GM12878 (cell line): Measurements from ENCODE around the gene EPHA2. TPM values are rescaled to one million over a fixed set of nuclear protein-coding genes. Genes with fewer than 3 reads are reported as not detected.

ENCODE experiments used
- ATAC-seq: fragments of 200-7000 bp; cut with Tn5 transposase; 3 replicates; pipeline ENCODE4 v1.9.1; 2020; ENCODE audit warnings: mild to moderate bottlenecking, moderate library complexity
- BruUV-seq: library from RNA; stranded (reverse); fragments of 400-500 nt; replicated peaks from 2 replicates; lab custom pipeline; 2021; lab: Mats Ljungman, UMichigan
- CTCF ChIA-PET: fragments of 300-600 bp; sonication (Branson Sonifier 250); formaldehyde crosslinking; extraction: SDS; loops from one replicate; lab custom pipeline; 2021; ENCODE audit warnings: inconsistent platforms; lab: Yijun Ruan, JAX
- POLR2A ChIA-PET: fragments of 350-600 bp; formaldehyde crosslinking; extraction: SDS; loops from one replicate; lab custom pipeline; 2021; ENCODE audit warnings: inconsistent platforms; lab: Charles Lee
- RAD21 ChIA-PET: fragments of 300-600 bp; sonication (Branson Sonifier 250); formaldehyde crosslinking; loops from one replicate; lab custom pipeline; 2023; ENCODE audit warnings: antibody characterized with exemption; ENCODE audit not compliant: unreplicated experiment; lab: Charles Lee
- SMC1A ChIA-PET: fragments of 300-600 bp; sonication (Branson Sonifier 250); formaldehyde crosslinking; loops from one replicate; lab custom pipeline; 2023; ENCODE audit not compliant: unreplicated experiment, uncharacterized antibody; lab: Charles Lee
- DNase-seq: peaks from one replicate; pipeline ENCODE4 v3.0.0-alpha.2; 2011; ENCODE audit warnings: low read depth, low spot score
- FAIRE-seq: peaks from 3 replicates; lab custom pipeline; 2011; peaks lifted over from hg19 to GRCh38; lab: Jason Lieb, UNC
- H2AFZ ChIP-seq: 2 replicates; pipeline ENCODE4 v1.6.0; 2011; ENCODE audit warnings: low read depth, low read length, control low read depth; ENCODE audit not compliant: control insufficient read depth
- H3K27ac ChIP-seq: 2 replicates; pipeline ENCODE4 v1.5.1; 2011; ENCODE audit warnings: control low read depth; ENCODE audit not compliant: control insufficient read depth, insufficient read depth
- H3K27me3 ChIP-seq, 2 experiments: replicated peaks in 1 of 2; 2 replicates each; pipeline versions ENCODE4 v1.6.0 to v1.6.1; 2011; ENCODE audit warnings: low read length in 1 of 2; ENCODE audit not compliant: control insufficient read depth in 2 of 2, insufficient read depth in 2 of 2
- H3K36me3 ChIP-seq, 2 experiments: 2 replicates each; pipeline ENCODE4 v1.5.1; 2011; ENCODE audit warnings: low read length in 1 of 2; ENCODE audit not compliant: control insufficient read depth in 2 of 2, insufficient read depth in 2 of 2
- H3K4me1 ChIP-seq: 2 replicates; pipeline ENCODE4 v1.6.1; 2011; ENCODE audit warnings: mild to moderate bottlenecking, low read length, moderate library complexity, mixed read lengths; ENCODE audit not compliant: control insufficient read depth, insufficient read depth
- H3K4me2 ChIP-seq: 2 replicates; pipeline ENCODE4 v1.6.0; 2011; ENCODE audit warnings: control low read depth; ENCODE audit not compliant: control insufficient read depth, insufficient read depth
- H3K4me3 ChIP-seq: fragments of 200-600 bp; sonication (generic); 2 replicates; pipeline ENCODE4 v1.5.1; 2016
- H3K79me2 ChIP-seq: 2 replicates; pipeline ENCODE4 v1.6.0; 2011; ENCODE audit warnings: low read length; ENCODE audit not compliant: control insufficient read depth, insufficient read depth
- H3K9ac ChIP-seq: 2 replicates; pipeline ENCODE4 v1.8.0; 2011; ENCODE audit warnings: low read length, control low read depth, mixed read lengths; ENCODE audit not compliant: control insufficient read depth, insufficient read depth
- H3K9me3 ChIP-seq: replicated peaks from 3 replicates; pipeline ENCODE4 v1.5.1; 2011; ENCODE audit warnings: mild to moderate bottlenecking, low read length; ENCODE audit not compliant: control insufficient read depth, insufficient read depth
- H4K20me1 ChIP-seq: 2 replicates; pipeline ENCODE4 v1.6.0; 2011; ENCODE audit not compliant: control insufficient read depth, insufficient read depth
- CHD1 ChIP-seq: IDR thresholded peaks from 2 replicates; pipeline ENCODE4 v1.6.1; 2012; ENCODE audit warnings: low read depth, low read length, improper control_type of control experiment
- FOXK2 ChIP-seq: fragments of 450-650 bp; IDR thresholded peaks from 2 replicates; pipeline ENCODE4 v1.6.1; 2017; ENCODE audit warnings: mild to moderate bottlenecking, moderate library complexity
- IKZF2 ChIP-seq, 2 experiments: fragments of 450-650 bp; IDR thresholded peaks; 2 replicates each; pipeline ENCODE4 v1.6.1; 2017; ENCODE audit warnings: mild to moderate bottlenecking in 2 of 2, moderate library complexity in 2 of 2
- POU2F2 ChIP-seq: IDR thresholded peaks from 3 replicates; pipeline ENCODE4 v1.6.1; 2011; ENCODE audit warnings: low read depth, mild to moderate bottlenecking, low read length, borderline replicate concordance
- SMARCA5 ChIP-seq: fragments of 450-650 bp; IDR thresholded peaks from 2 replicates; pipeline ENCODE4 v1.6.1; 2017; ENCODE audit warnings: mild to moderate bottlenecking
- WRNIP1 ChIP-seq: IDR thresholded peaks from 2 replicates; pipeline ENCODE4 v1.6.1; 2011; ENCODE audit warnings: low read depth, low read length, improper control_type of control experiment, borderline replicate concordance
- ZNF274 ChIP-seq: IDR thresholded peaks from one replicate; pipeline ENCODE4 v1.8.0; 2011; ENCODE audit not compliant: insufficient read length, insufficient read depth
- WGBS: methylation state at CpG from one replicate; pipeline ENCODE4 v1.1.6; 2016; ENCODE audit warnings: low lambda C conversion rate; ENCODE audit not compliant: insufficient replicate concordance, insufficient coverage; ENCODE audit errors: missing lambda C conversion rate; 5-methylcytosine and 5-hydroxymethylcytosine counted together
- in situ Hi-C: fragments of 300-500 bp; cut with MboI; formaldehyde crosslinking; loops from 9 replicates; pipeline ENCODE4 v1.14.3; 2018; ENCODE audit warnings: mixed read lengths
- intact Hi-C: fragments of 100-400 bp; cut with micrococcal nuclease; formaldehyde crosslinking; loops from one replicate; pipeline ENCODE4 v1.14.2; 2022; ENCODE audit not compliant: unreplicated experiment
- polyA plus RNA-seq, 11 experiments: library from polyadenylated mRNA; depleted of rRNA in 4 of 11; unstranded in 6 of 11; stranded (reverse) in 5 of 11; fragments of >200 nt; fragmentation: Nextera tagmentation in 4 of 11; fragmentation: Illumina TruSeq in 1 of 11; extraction: Ambion mirVana in 4 of 11; extraction: Trizol in 1 of 11; gene quantifications; 1 replicate in 1 of 11; 2 replicates in 10 of 11; pipeline versions ENCODE4 v1.2.1 to v1.2.3, GENCODE V29; 2011 to 2016; ENCODE audit warnings: inconsistent platforms in 2 of 11, missing spikeins in 2 of 11, low read depth in 1 of 11
- total RNA-seq, 4 experiments: library from RNA; depleted of rRNA in 3 of 4; stranded (reverse); fragments of >200 nt in 3 of 4; fragmentation: Illumina TruSeq in 1 of 4; extraction: Trizol in 1 of 4; gene quantifications; 2 replicates each; pipeline versions ENCODE4 v1.2.1 to v1.2.3, GENCODE V29; 2013 to 2021
- TF ChIP-seq, protein P1 (sequence below): IDR thresholded peaks from 2 replicates; pipeline ENCODE4 v1.6.1; 2012; ENCODE audit warnings: mild to moderate bottlenecking, low read depth, low read length
- TF ChIP-seq, protein P2 (sequence below): fragments of 450-650 bp; conservative IDR thresholded peaks from 2 replicates; pipeline ENCODE4 v1.6.1; 2017; ENCODE audit warnings: mild to moderate bottlenecking, moderate library complexity

EPHA2 gene
- total and polyA plus RNA-seq, 10 of the 15 experiments (the other 5 are each of a cell fraction or from before 2014, with no cell fraction given) = 0.04 to 0.51 (median 0.23) TPM; not detected in 2

DNA sequence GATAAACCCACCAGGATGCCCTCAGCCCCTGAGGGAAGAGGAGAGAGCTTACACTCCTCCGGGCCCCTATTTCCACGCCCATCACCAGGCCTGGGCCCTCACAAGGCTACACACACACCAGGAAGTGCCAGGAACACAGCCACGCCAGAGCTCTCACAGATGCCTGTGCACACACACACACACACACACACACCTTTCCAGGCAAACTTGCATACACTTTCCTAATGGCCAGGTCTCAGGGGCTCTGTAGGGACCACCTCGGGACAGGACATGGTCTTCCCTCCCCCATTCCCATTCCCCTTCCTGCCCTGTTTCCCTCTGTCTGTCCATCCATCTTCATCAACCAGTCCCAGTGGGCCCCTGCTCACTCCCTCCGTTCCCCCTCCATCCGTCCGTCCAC lies 9.7 kb upstream of the EPHA2 start:
- ChIA-PET POLR2A (interaction anchor here (0.7 kb wide), 1 partner anchor 158 kb away, joined by 3 read pairs; no protein-coding TSS in a partner anchor), SMC1A (no interaction called here)
- WGBS = 48% methylated on average over 6 of the region's 7 CpGs

GRCh38 chr1:16165073-16165364 lies 9.2 kb upstream of the EPHA2 start:
- H2AFZ ChIP-seq = no peak overlapping the region
- H3K4me3 ChIP-seq = no peak overlapping the region
- H3K36me3 ChIP-seq = no peaks in the 10 kb centered on the region
- no peaks in the 10 kb centered on the region; a peak in 1 of 4 replicates for H3K27me3 ChIP-seq
- in situ Hi-C loops (no loop called here), intact Hi-C loops (no loop called here)
- WGBS = 20% methylated on average over 5 of the region's 5 CpGs
- H4K20me1 ChIP-seq = no peaks in the 10 kb centered on the region
- H3K27ac ChIP-seq = no peak overlapping the region
- no peaks in the 10 kb centered on the region for H3K79me2 ChIP-seq
- BruUV-seq = no TSS peak
- FAIRE-seq (no peak), ATAC-seq (no peak), DNase-seq (no peak)
- CTCF ChIA-PET = interaction anchor here (1.2 to 1.5 kb wide), 3 partner anchors 22 to 155 kb away, joined by 3 to 4 read pairs (median 3); no protein-coding TSS in a partner anchor
- no peak overlapping the region for H3K9ac ChIP-seq
- TF ChIP-seq POU2F2 (no peak), IKZF2 (IDR thresholded peaks at IDR 0.05) (no peak), WRNIP1 (no peak), ZNF274 (no peak)
- TF ChIP-seq, protein P1, sequence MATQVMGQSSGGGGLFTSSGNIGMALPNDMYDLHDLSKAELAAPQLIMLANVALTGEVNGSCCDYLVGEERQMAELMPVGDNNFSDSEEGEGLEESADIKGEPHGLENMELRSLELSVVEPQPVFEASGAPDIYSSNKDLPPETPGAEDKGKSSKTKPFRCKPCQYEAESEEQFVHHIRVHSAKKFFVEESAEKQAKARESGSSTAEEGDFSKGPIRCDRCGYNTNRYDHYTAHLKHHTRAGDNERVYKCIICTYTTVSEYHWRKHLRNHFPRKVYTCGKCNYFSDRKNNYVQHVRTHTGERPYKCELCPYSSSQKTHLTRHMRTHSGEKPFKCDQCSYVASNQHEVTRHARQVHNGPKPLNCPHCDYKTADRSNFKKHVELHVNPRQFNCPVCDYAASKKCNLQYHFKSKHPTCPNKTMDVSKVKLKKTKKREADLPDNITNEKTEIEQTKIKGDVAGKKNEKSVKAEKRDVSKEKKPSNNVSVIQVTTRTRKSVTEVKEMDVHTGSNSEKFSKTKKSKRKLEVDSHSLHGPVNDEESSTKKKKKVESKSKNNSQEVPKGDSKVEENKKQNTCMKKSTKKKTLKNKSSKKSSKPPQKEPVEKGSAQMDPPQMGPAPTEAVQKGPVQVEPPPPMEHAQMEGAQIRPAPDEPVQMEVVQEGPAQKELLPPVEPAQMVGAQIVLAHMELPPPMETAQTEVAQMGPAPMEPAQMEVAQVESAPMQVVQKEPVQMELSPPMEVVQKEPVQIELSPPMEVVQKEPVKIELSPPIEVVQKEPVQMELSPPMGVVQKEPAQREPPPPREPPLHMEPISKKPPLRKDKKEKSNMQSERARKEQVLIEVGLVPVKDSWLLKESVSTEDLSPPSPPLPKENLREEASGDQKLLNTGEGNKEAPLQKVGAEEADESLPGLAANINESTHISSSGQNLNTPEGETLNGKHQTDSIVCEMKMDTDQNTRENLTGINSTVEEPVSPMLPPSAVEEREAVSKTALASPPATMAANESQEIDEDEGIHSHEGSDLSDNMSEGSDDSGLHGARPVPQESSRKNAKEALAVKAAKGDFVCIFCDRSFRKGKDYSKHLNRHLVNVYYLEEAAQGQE = no peak
- H3K9me3 ChIP-seq = no peaks in the 10 kb centered on the region
- no peak overlapping the region for H3K4me2 ChIP-seq
- SMC1A ChIA-PET = no interaction called here
- H3K4me1 ChIP-seq = no peaks in the 10 kb centered on the region; the same call in 1 of the 2 replicates
- RAD21 ChIA-PET = no interaction called here
- POLR2A ChIA-PET = no interaction called here

More for the DNA sequence above, 9.7 kb upstream of the EPHA2 start:
- Histone ChIP-seq H4K20me1 (no peaks in the 10 kb centered on the region), H3K36me3 (no peaks in the 10 kb centered on the region), H3K9ac (no peak overlapping the region), H3K4me3 (no peak overlapping the region), H3K4me1 (no peaks in the 10 kb centered on the region; the same call in 1 of the 2 replicates), H3K4me2 (no peak overlapping the region), H2AFZ (no peak overlapping the region), H3K9me3 (no peaks in the 10 kb centered on the region), H3K79me2 (no peaks in the 10 kb centered on the region), H3K27me3 (no peaks in the 10 kb centered on the region; a peak in 1 of 4 replicates), H3K27ac (no peak overlapping the region)
- BruUV-seq = no TSS peak
- intact Hi-C loops (no loop called here), in situ Hi-C loops (no loop called here)
- ATAC-seq (no peak), FAIRE-seq (no peak), DNase-seq (no peak)
- TF ChIP-seq FOXK2 (no peak), SMARCA5 (no peak), CHD1 (no peak)
- TF ChIP-seq, protein P2, sequence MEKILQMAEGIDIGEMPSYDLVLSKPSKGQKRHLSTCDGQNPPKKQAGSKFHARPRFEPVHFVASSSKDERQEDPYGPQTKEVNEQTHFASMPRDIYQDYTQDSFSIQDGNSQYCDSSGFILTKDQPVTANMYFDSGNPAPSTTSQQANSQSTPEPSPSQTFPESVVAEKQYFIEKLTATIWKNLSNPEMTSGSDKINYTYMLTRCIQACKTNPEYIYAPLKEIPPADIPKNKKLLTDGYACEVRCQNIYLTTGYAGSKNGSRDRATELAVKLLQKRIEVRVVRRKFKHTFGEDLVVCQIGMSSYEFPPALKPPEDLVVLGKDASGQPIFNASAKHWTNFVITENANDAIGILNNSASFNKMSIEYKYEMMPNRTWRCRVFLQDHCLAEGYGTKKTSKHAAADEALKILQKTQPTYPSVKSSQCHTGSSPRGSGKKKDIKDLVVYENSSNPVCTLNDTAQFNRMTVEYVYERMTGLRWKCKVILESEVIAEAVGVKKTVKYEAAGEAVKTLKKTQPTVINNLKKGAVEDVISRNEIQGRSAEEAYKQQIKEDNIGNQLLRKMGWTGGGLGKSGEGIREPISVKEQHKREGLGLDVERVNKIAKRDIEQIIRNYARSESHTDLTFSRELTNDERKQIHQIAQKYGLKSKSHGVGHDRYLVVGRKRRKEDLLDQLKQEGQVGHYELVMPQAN = no peak
- RAD21 ChIA-PET = interaction anchor here (0.5 to 0.7 kb wide), 2 partner anchors 84 to 110 kb away, joined by 3 read pairs; no protein-coding TSS in a partner anchor
- CTCF ChIA-PET = interaction anchor here (1.2 kb wide), 1 partner anchor 83 kb away, joined by 3 read pairs; no protein-coding TSS in a partner anchor
